GM12878 (cell line): Measurements from ENCODE around the gene DAB2IP. TPM values are rescaled to one million over a fixed set of nuclear protein-coding genes. Genes with fewer than 3 reads are reported as not detected.

Experiments
- ATAC-seq: fragments of 200-7000 bp; cut with Tn5 transposase; 3 replicates; pipeline ENCODE4 v1.9.1; 2020; ENCODE audit warnings: mild to moderate bottlenecking, moderate library complexity
- BruUV-seq: library from RNA; stranded (reverse); fragments of 400-500 nt; replicated peaks from 2 replicates; lab custom pipeline; 2021; lab: Mats Ljungman, UMichigan
- CTCF ChIA-PET: fragments of 300-600 bp; sonication (Branson Sonifier 250); formaldehyde crosslinking; extraction: SDS; loops from one replicate; lab custom pipeline; 2021; ENCODE audit warnings: inconsistent platforms; lab: Yijun Ruan, JAX
- POLR2A ChIA-PET: fragments of 350-600 bp; formaldehyde crosslinking; extraction: SDS; loops from one replicate; lab custom pipeline; 2021; ENCODE audit warnings: inconsistent platforms; lab: Charles Lee
- RAD21 ChIA-PET: fragments of 300-600 bp; sonication (Branson Sonifier 250); formaldehyde crosslinking; loops from one replicate; lab custom pipeline; 2023; ENCODE audit warnings: antibody characterized with exemption; ENCODE audit not compliant: unreplicated experiment; lab: Charles Lee
- SMC1A ChIA-PET: fragments of 300-600 bp; sonication (Branson Sonifier 250); formaldehyde crosslinking; loops from one replicate; lab custom pipeline; 2023; ENCODE audit not compliant: unreplicated experiment, uncharacterized antibody; lab: Charles Lee
- DNase-seq: peaks from one replicate; pipeline ENCODE4 v3.0.0-alpha.2; 2011; ENCODE audit warnings: low read depth, low spot score
- FAIRE-seq: peaks from 3 replicates; lab custom pipeline; 2011; peaks lifted over from hg19 to GRCh38; lab: Jason Lieb, UNC
- H2AFZ ChIP-seq: 2 replicates; pipeline ENCODE4 v1.6.0; 2011; ENCODE audit warnings: low read depth, low read length, control low read depth; ENCODE audit not compliant: control insufficient read depth
- H3K27ac ChIP-seq: 2 replicates; pipeline ENCODE4 v1.5.1; 2011; ENCODE audit warnings: control low read depth; ENCODE audit not compliant: control insufficient read depth, insufficient read depth
- H3K27me3 ChIP-seq, 2 experiments: replicated peaks in 1 of 2; 2 replicates each; pipeline versions ENCODE4 v1.6.0 to v1.6.1; 2011; ENCODE audit warnings: low read length in 1 of 2; ENCODE audit not compliant: control insufficient read depth in 2 of 2, insufficient read depth in 2 of 2
- H3K36me3 ChIP-seq, 2 experiments: 2 replicates each; pipeline ENCODE4 v1.5.1; 2011; ENCODE audit warnings: low read length in 1 of 2; ENCODE audit not compliant: control insufficient read depth in 2 of 2, insufficient read depth in 2 of 2
- H3K4me1 ChIP-seq: 2 replicates; pipeline ENCODE4 v1.6.1; 2011; ENCODE audit warnings: mild to moderate bottlenecking, low read length, moderate library complexity, mixed read lengths; ENCODE audit not compliant: control insufficient read depth, insufficient read depth
- H3K4me2 ChIP-seq: 2 replicates; pipeline ENCODE4 v1.6.0; 2011; ENCODE audit warnings: control low read depth; ENCODE audit not compliant: control insufficient read depth, insufficient read depth
- H3K4me3 ChIP-seq: fragments of 200-600 bp; sonication (generic); 2 replicates; pipeline ENCODE4 v1.5.1; 2016
- H3K79me2 ChIP-seq: 2 replicates; pipeline ENCODE4 v1.6.0; 2011; ENCODE audit warnings: low read length; ENCODE audit not compliant: control insufficient read depth, insufficient read depth
- H3K9ac ChIP-seq: 2 replicates; pipeline ENCODE4 v1.8.0; 2011; ENCODE audit warnings: low read length, control low read depth, mixed read lengths; ENCODE audit not compliant: control insufficient read depth, insufficient read depth
- H3K9me3 ChIP-seq: replicated peaks from 3 replicates; pipeline ENCODE4 v1.5.1; 2011; ENCODE audit warnings: mild to moderate bottlenecking, low read length; ENCODE audit not compliant: control insufficient read depth, insufficient read depth
- H4K20me1 ChIP-seq: 2 replicates; pipeline ENCODE4 v1.6.0; 2011; ENCODE audit not compliant: control insufficient read depth, insufficient read depth
- BMI1 ChIP-seq: fragments of 450-650 bp; IDR thresholded peaks from 2 replicates; pipeline ENCODE4 v1.6.1; 2016; ENCODE audit warnings: mild to moderate bottlenecking, moderate library complexity, borderline replicate concordance
- ELK1 ChIP-seq: IDR thresholded peaks from 2 replicates; pipeline ENCODE4 v1.6.1; 2012; ENCODE audit warnings: low read depth, low read length, improper control_type of control experiment
- ZNF687 ChIP-seq: fragments of 450-650 bp; IDR thresholded peaks from 2 replicates; pipeline ENCODE4 v1.6.1; 2017; ENCODE audit warnings: mild to moderate bottlenecking, moderate library complexity
- WGBS: methylation state at CpG from one replicate; pipeline ENCODE4 v1.1.6; 2016; ENCODE audit warnings: low lambda C conversion rate; ENCODE audit not compliant: insufficient replicate concordance, insufficient coverage; ENCODE audit errors: missing lambda C conversion rate; 5-methylcytosine and 5-hydroxymethylcytosine counted together
- in situ Hi-C: fragments of 300-500 bp; cut with MboI; formaldehyde crosslinking; loops from 9 replicates; pipeline ENCODE4 v1.14.3; 2018; ENCODE audit warnings: mixed read lengths
- intact Hi-C: fragments of 100-400 bp; cut with micrococcal nuclease; formaldehyde crosslinking; loops from one replicate; pipeline ENCODE4 v1.14.2; 2022; ENCODE audit not compliant: unreplicated experiment
- polyA plus RNA-seq, 11 experiments: library from polyadenylated mRNA; depleted of rRNA in 4 of 11; unstranded in 6 of 11; stranded (reverse) in 5 of 11; fragments of >200 nt; fragmentation: Nextera tagmentation in 4 of 11; fragmentation: Illumina TruSeq in 1 of 11; extraction: Ambion mirVana in 4 of 11; extraction: Trizol in 1 of 11; gene quantifications; 1 replicate in 1 of 11; 2 replicates in 10 of 11; pipeline versions ENCODE4 v1.2.1 to v1.2.3, GENCODE V29; 2011 to 2016; ENCODE audit warnings: inconsistent platforms in 2 of 11, missing spikeins in 2 of 11, low read depth in 1 of 11
- total RNA-seq, 4 experiments: library from RNA; depleted of rRNA in 3 of 4; stranded (reverse); fragments of >200 nt in 3 of 4; fragmentation: Illumina TruSeq in 1 of 4; extraction: Trizol in 1 of 4; gene quantifications; 2 replicates each; pipeline versions ENCODE4 v1.2.1 to v1.2.3, GENCODE V29; 2013 to 2021

The DAB2IP gene
- total and polyA plus RNA-seq, 10 of the 15 experiments (the other 5 are each of a cell fraction or from before 2014, with no cell fraction given), result 0.03 to 0.38 (median 0.14) TPM; not detected in 6

- DNase-seq (no peak), FAIRE-seq (no peak)
- intact Hi-C loops, result no loop called here
- Histone ChIP-seq H3K9me3 (no peaks in the 10 kb centered on the region), H3K4me2 (no peak overlapping the region), H3K4me3 (no peak overlapping the region), H2AFZ (no peak overlapping the region)
- CTCF ChIA-PET, result no interaction called here
- 46% methylated on average over 4 of the region's 6 CpGs for WGBS
- BruUV-seq, result no TSS peak
- no peak for TF ChIP-seq ZNF687
- TF ChIP-seq BMI1, result no peak
- no peak for TF ChIP-seq ELK1
- TF ChIP-seq, all 136 proteins: peak for 0
- Histone ChIP-seq H3K9ac (no peak overlapping the region), H3K79me2 (no peaks in the 10 kb centered on the region), H3K36me3 (no peaks in the 10 kb centered on the region), H4K20me1 (no peaks in the 10 kb centered on the region), H3K27me3 (peaks cover 0 to 1% of the 10 kb centered on the region in 2 experiments; a peak in 1 of 4 replicates), H3K27ac (no peak overlapping the region), H3K4me1 (no peaks in the 10 kb centered on the region)
- in situ Hi-C loops, result no loop called here
- ChIA-PET SMC1A (no interaction called here), POLR2A (no interaction called here), RAD21 (no interaction called here)
- no peak for ATAC-seq
These were observed 163.7 kb downstream of the DAB2IP start for GRCh38 chr9:121815084-121815483.
